Endothelial cell of hepatic sinusoid (primary cell): ENCODE measurements around the gene STARD5.
"Not testable (repeated sequence)": the region's sequence is repeated elsewhere in the genome, so short reads cannot be mapped to it uniquely, and the experiment has no call there.

Experiments
- in situ Hi-C: cut with HindIII; loops from 2 replicates; pipeline ENCODE4 v1.10.0; 2017; ENCODE audit warnings: low sequenced_read_pairs

STARD5 gene

GRCh38 chr15:81338170-81339007 is 14.4 kb upstream of the STARD5 start:
- in situ Hi-C loops, result loop anchor here (5.0 kb wide), 1 partner anchor 41 kb away; no protein-coding TSS in a partner anchor

- in situ Hi-C loops, result loop anchor here (5.0 kb wide), 1 partner anchor 40 kb away; no protein-coding TSS in a partner anchor
Measured at GRCh38 chr15:81337713-81338157, 13.8 kb upstream of the STARD5 start.

GRCh38 chr15:81337241-81337640 is 13.3 kb upstream of the STARD5 start:
- in situ Hi-C loops, result loop anchor here (5.0 kb wide), 1 partner anchor 40 kb away; no protein-coding TSS in a partner anchor

GRCh38 chr15:81336568-81336967 is 12.6 kb upstream of the STARD5 start:
- in situ Hi-C loops, result loop anchor here (5.0 kb wide), 1 partner anchor 39 kb away; no protein-coding TSS in a partner anchor

GRCh38 chr15:81335631-81336030 is 11.7 kb upstream of the STARD5 start:
- in situ Hi-C loops, result loop anchor here (5.0 kb wide), 1 partner anchor 38 kb away; no protein-coding TSS in a partner anchor

- in situ Hi-C loops, result loop anchor here (5.0 kb wide), 1 partner anchor 38 kb away; no protein-coding TSS in a partner anchor
Measured at GRCh38 chr15:81334768-81335435, 11.0 kb upstream of the STARD5 start.

- in situ Hi-C loops, result no loop called here
Measured at GRCh38 chr15:81333363-81333762, 9.4 kb upstream of the STARD5 start.

- in situ Hi-C loops, result no loop called here
Measured at GRCh38 chr15:81332326-81332725, 8.4 kb upstream of the STARD5 start.

GRCh38 chr15:81331600-81331999 is 7.7 kb upstream of the STARD5 start:
- in situ Hi-C loops, result no loop called here

GRCh38 chr15:81331141-81331540 is 7.2 kb upstream of the STARD5 start:
- in situ Hi-C loops, result not testable (repeated sequence)

GRCh38 chr15:81330366-81331090 is 6.6 kb upstream of the STARD5 start:
- in situ Hi-C loops, result no loop called here

- in situ Hi-C loops, result no loop called here
Measured at GRCh38 chr15:81329446-81329845, 5.5 kb upstream of the STARD5 start.

- in situ Hi-C loops, result no loop called here
Measured at GRCh38 chr15:81327516-81327915, 3.6 kb upstream of the STARD5 start.

GRCh38 chr15:81326466-81327212 is 2.7 kb upstream of the STARD5 start:
- in situ Hi-C loops, result no loop called here

- in situ Hi-C loops, result no loop called here
Measured at GRCh38 chr15:81323559-81323943, 390 bp downstream of the STARD5 start.

- in situ Hi-C loops, result no loop called here
Measured at GRCh38 chr15:81322676-81323253, 1.2 kb downstream of the STARD5 start.

GRCh38 chr15:81321667-81322066 is 2.3 kb downstream of the STARD5 start:
- in situ Hi-C loops, result no loop called here

GRCh38 chr15:81317642-81318017 is 6.3 kb downstream of the STARD5 start:
- in situ Hi-C loops, result no loop called here

GRCh38 chr15:81316267-81316666 is 7.7 kb downstream of the STARD5 start:
- in situ Hi-C loops, result no loop called here
